ENCODE measurements around the gene HPSE2. TPM values are rescaled to one million over a fixed set of nuclear protein-coding genes. Genes with fewer than 3 reads are reported as not detected.

HPSE2 gene
- total RNA-seq, 1 donor from 2014 or later, result not detected

- Mint-ChIP-seq H3K27ac (ENCODE audit: unreplicated experiment) (no peak overlapping the region), H3K36me3 (ENCODE audit: low read depth) (no peaks in the 10 kb centered on the region), H3K4me3 (no peak overlapping the region), H3K27me3 (ENCODE audit: low read depth) (no peaks in the 10 kb centered on the region), H3K9me3 (peaks cover 3% of the 10 kb centered on the region), H3K4me1 (peaks cover 4% of the 10 kb centered on the region)
- TF ChIP-seq CTCF (conservative IDR thresholded peaks at IDR 0.05), result no peak
- no peak for DNase-seq (ENCODE audit: low read depth, low spot score)
These were observed 753.6 kb downstream of the HPSE2 start for GRCh38 chr10:98482096-98482495.

GRCh38 chr10:98481404-98481945 lies 754.2 kb downstream of the HPSE2 start:
- peaks cover 3% of the 10 kb centered on the region for H3K9me3 Mint-ChIP-seq
- no peak for TF ChIP-seq CTCF (conservative IDR thresholded peaks at IDR 0.05)
- no peak overlapping the region for H3K27ac Mint-ChIP-seq (ENCODE audit: unreplicated experiment)
- peaks cover 4% of the 10 kb centered on the region for H3K4me1 Mint-ChIP-seq
- H3K36me3 Mint-ChIP-seq (ENCODE audit: low read depth), result no peaks in the 10 kb centered on the region
- no peaks in the 10 kb centered on the region for H3K27me3 Mint-ChIP-seq (ENCODE audit: low read depth)
- H3K4me3 Mint-ChIP-seq, result no peak overlapping the region
- DNase-seq (ENCODE audit: low read depth, low spot score), result no peak

DNA sequence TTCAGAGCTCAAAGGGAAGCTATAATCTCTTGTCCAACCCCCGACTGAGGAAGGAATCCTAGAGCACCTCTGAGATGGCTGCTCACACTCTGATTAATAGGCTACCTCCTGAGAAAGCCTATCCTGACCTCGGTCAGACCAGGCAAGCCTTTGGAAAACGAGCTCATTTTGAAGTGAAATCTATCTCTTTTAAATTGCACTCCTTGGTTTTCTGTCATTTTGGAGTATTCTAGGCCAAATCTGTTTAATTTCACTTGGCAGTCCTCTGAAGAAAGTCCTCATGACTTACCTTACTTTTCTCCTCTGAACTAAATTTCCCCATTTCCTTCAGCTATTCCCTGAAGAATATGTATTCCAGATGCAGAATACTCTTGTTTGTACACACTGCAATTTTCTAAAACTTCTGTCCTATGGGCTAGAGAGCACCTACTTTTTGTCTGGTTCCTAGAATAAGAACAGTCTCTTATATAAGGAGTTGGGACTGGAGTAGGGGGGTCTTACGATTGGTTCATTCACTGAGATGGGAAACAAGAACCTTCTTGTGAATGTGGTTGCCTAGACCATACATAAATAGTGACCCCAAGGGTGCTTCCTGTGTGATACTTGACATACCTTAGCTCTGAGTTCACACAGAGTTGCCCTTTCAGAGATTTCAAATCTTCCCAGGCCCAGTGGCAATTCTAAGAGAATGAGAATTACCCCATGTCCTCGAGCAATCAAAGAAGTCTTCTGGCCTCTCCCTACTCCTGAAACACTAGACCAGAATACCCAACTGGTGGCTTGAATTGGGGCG lies 757.0 kb downstream of the HPSE2 start:
- Mint-ChIP-seq H3K4me1 (peaks cover 4% of the 10 kb centered on the region), H3K27me3 (ENCODE audit: low read depth) (no peaks in the 10 kb centered on the region), H3K36me3 (ENCODE audit: low read depth) (no peaks in the 10 kb centered on the region), H3K27ac (ENCODE audit: unreplicated experiment) (no peak overlapping the region), H3K9me3 (peaks cover 3% of the 10 kb centered on the region), H3K4me3 (no peak overlapping the region)
- DNase-seq (ENCODE audit: low read depth, low spot score), result no peak
- no peak for TF ChIP-seq CTCF (conservative IDR thresholded peaks at IDR 0.05)

DNA sequence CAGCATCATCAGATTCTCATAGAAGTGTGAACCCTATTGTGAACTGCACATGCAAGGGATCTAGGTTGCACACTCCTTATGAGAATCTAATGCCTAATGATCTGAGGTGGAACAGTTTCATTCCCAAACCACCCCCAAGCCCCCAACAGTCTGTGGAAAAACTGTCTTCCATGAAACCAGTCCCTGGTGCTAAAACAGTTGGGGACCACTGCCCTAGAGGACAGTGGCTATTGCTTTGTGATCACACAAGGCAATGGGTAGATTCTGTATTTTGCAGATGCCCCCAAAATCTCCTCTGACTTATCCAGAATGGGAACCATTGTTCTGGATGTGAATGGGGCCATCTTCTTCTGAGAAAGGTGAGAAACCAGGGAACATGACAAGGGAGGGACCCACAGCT lies 757.8 kb downstream of the HPSE2 start:
- H3K36me3 Mint-ChIP-seq (ENCODE audit: low read depth), result no peaks in the 10 kb centered on the region
- H3K4me3 Mint-ChIP-seq, result no peak overlapping the region
- no peak overlapping the region for H3K27ac Mint-ChIP-seq (ENCODE audit: unreplicated experiment)

DNA sequence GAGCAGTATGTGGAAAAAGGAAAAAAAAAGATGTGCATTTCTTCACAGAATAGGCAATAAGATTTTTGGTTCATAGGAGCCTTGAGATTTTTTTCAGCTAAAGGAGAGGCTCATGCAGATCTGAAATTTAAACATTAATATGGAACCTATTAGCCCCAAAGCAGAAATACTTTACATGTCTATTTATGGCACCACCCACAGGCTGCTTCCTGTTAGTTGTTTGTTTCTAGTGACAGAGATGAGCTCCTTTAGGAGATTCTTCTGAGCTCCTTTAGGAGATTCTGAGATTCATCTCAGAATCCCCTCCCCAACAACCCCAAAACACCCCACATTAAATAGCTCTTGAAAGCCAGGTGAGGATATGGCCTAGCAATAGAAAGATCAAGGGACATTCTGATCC lies 761.0 kb downstream of the HPSE2 start:
- Mint-ChIP-seq H3K27me3 (ENCODE audit: low read depth) (peaks cover 12% of the 10 kb centered on the region), H3K4me1 (peaks cover 4% of the 10 kb centered on the region), H3K9me3 (no peaks in the 10 kb centered on the region), H3K4me3 (no peak overlapping the region), H3K27ac (ENCODE audit: unreplicated experiment) (no peak overlapping the region), H3K36me3 (ENCODE audit: low read depth) (no peaks in the 10 kb centered on the region)
- DNase-seq (ENCODE audit: low read depth, low spot score), result no peak
- TF ChIP-seq CTCF (conservative IDR thresholded peaks at IDR 0.05), result no peak

More for the DNA sequence above, 757.8 kb downstream of the HPSE2 start:
- no peak for DNase-seq (ENCODE audit: low read depth, low spot score)
- Mint-ChIP-seq H3K27me3 (ENCODE audit: low read depth) (no peaks in the 10 kb centered on the region), H3K9me3 (no peaks in the 10 kb centered on the region), H3K4me1 (peaks cover 4% of the 10 kb centered on the region)
- TF ChIP-seq CTCF (conservative IDR thresholded peaks at IDR 0.05), result no peak
